ENCODE results near the gene ENOSF1.
"Not testable (repeated sequence)": the region's sequence is repeated elsewhere in the genome, so short reads cannot be mapped to it uniquely, and the experiment has no call there.

Gene ENOSF1, protein sequence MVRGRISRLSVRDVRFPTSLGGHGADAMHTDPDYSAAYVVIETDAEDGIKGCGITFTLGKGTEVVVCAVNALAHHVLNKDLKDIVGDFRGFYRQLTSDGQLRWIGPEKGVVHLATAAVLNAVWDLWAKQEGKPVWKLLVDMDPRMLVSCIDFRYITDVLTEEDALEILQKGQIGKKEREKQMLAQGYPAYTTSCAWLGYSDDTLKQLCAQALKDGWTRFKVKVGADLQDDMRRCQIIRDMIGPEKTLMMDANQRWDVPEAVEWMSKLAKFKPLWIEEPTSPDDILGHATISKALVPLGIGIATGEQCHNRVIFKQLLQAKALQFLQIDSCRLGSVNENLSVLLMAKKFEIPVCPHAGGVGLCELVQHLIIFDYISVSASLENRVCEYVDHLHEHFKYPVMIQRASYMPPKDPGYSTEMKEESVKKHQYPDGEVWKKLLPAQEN

DNA sequence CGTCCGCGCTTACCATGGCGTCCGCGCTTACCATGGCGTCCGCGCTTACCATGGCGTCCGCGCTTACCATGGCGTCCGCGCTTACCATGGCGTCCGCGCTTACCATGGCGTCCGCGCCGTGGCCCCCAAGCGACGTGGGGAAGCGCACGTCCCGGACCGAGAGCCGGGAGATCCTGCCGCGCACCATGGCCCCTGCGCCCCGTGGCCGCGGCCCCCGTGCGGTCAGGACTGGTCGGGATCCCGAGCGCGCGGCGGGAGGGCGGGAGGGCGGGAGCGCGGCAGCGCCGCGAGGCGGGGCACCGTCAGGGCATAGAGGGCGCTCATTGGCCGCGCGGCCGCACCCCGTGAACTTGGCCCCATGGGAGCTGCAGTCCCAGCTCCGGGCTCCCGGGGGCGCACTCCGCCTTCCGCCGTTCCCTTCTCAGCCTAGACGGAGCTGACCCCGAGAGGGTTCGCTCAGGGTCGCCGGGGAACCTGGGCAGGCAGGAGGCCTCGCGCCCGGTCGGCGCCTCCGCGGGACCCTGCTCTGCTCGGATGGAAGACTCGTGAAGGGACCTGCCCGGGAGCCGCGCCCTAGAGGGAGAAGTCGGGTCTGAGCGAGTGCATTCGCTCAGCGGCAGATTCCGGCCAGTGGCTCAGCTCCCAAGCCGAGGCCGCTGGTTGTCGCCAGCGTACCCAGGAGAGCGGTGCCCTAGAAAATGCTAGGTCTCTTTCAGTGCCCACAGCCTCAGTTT, at the start of gene ENOSF1:
Gene ENOSF1 (minus strand): TSS at position 230 of the 734 bp plus-strand sequence. CDS start 43 bp downstream, at position 187.
- peak; percentile 94 for DNase-seq

DNA sequence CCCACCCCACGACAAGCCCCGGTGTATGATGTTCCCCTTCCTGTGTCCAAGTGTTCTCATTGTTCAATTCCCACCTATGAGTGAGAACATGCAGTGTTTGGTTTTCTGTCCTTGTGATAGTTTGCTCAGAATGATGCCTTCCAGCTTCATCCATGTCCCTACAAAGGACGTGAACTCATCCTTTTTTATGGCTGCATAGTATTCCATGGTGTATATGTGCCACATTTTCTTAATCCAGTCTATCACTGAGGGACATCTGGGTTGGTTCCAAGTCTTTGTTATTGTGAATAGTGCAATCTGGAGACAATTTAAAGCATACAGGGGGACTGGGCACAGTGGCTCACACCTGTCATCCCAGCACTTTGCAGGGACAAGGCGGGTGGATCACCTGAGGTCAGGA, 47.4 kb upstream of the ENOSF1 start:
- DNase-seq: not testable (repeated sequence)

DNA sequence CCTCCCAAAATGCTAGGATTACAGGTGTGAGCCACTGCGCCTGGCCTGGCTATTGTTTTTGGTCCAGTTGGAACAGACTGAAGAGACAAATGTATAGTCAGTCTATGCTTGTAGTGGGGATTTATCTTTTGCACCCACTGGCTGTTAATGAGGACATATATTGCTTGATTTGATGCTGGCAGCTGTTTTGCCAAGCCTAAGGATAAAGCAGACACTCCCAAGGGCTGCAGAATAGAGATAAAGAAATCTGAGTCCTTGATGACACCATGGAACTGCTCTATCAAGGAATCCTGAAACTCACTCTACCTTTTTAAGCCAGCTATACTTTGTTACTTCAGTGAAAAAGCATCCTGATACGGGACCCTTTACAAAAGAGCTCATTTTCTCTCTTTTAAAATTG, 43.1 kb upstream of the ENOSF1 start:
- DNase-seq: no peak

DNA sequence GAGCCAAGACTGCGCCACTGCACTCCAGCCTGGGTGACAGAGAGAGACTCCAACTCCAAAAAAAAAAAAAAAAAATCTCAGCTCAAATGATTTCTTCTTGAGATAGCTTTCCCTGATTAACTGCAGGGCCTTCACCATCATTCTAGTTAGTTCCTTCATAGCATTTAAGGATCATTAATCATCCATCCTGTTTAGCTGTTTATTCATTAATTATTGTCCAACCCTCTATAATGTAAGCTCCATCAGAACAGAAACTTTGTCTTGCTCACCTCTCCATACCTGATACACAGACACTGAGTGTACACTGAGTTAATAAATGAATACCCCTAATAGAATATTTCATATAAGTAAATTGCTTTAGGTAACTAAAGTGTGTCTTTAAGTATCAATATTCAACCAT, 42.2 kb upstream of the ENOSF1 start:
- no peak for DNase-seq

DNA sequence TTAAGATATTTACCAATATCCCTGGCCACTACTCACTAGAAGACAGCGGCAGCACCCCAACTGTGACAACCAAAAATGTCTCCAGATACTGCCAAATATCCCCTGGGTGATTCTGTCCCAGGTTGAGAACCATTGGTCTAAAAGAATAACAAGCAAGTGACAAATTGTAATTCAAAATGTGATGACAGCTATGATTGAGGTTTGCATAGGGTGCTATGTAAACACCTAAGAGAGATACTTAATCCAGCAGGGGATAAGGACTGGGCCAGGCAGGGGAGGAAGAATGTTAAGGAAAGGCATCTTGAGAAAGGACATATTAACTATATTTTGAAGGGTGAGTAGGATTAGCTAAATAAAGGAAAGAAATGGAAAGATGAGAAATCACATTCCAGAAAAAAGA, 38.0 kb upstream of the ENOSF1 start:
- no peak for DNase-seq

DNA sequence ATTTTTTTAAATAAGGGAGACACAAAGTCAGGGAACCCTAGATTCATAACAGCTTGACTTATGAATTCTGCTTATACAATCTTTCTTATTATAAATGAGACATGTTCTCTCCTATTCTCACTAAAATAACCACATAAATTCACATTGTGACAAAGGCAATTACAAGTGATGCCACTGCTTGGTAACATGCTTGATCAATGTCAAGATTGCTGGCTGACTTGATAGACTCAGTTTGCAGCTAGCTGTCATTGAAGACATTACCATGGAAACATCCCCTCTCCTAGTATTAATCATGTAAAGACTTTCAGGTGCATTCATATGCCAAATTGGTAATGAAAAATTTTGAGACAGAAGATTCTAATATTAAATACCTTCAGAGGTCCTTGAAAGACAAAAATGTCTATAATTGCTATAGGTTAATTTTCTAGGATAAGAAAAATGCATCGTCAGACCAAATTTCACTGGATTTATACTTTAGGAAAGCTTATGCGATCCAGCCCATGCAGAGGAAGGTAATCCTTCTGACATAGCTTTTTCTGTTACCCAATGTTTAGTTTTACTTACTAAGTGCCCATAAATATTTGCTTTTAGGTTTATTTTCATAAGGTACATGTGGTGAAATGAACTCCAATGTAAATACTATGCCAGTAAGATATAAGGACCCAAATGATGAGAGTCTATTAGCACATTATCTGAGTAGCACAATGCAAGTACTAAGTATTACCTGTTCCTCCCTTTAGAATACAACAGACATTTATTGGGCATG, 32.6 kb upstream of the ENOSF1 start:
- no peak for DNase-seq

DNA sequence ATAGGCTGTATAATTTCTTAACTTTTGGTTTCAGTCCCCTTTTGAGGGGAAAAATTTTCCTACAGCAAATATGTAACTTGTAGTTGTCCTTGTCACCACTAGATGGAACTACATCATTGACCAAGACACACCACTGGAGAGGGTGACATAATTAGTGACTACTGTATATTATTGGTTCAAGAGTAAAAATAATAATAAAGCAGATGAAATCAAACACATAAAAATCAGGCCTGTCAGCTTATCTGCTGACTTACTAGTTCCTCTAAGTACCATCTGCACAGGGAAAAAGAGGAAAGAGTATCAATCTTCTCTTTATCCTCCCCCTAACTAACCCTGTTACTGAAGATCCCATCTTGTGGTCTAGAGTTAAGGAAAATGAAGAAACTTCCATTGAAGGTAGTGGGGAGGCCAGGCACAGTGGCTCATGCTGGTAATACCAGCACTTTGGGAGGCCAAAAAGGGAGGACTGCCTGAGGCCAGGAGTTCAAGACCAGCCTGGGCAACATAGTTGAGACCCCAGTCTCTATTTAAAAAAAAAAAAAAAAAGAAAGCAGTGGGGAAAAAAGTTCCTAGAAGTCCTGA, 29.6 kb upstream of the ENOSF1 start:
- peak; percentile 53 for DNase-seq

DNA sequence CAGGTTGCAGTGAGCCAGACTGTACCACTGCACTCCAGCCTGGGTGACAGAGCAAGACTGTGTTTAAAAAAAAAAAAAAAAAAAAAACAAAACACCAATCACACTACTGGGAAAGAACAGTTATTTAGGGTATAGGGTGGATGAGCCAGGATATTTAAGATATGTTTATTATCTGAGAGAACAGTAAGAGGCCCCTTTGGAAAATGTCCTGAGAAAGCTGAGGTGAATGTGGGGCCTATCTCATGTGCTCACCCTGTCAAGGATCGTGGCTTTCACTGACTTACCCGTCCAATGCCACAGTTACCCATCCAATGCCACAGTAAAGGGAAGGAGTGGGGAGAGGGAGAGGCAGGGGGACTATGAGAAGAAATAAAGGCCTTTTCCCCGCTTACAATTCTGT, 19.9 kb upstream of the ENOSF1 start:
- DNase-seq: no peak

DNA sequence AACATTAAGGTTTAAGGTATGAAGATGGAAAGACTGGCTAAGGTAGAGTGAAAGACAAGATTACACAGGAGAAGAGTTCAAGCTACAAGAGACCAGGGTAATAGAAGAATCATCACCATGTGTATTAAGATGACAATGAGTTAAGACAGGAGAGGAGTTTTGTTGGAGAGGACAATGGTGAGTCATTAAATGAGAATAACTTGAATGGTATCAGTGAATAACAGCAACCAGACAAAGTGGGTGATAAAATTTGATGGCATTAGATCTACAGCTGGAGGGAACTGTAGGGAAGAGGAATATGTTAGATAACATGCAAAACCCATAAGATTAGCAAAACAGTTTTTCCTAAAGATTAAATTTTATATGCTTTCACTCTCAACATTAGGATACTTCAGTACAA, 18.8 kb upstream of the ENOSF1 start:
- DNase-seq: no peak

DNA sequence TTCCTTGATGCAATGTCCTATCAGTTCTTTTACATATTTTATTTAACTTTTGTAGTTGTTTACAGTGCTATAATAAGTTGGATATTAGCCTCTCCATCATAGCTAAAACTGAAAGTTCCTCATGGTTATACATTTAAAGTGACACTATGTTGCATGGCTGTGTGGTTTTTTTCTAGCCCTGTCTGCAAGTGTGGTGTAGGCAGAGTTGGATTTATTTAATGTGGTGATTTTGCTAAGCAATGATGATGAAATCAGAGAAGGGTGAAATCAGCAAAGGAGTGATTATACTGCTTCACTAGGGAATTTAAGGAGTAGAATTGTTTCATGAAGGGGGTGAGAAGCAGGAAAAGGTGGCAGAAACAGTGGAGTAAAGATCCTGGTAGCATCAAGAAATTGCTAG, 18.3 kb upstream of the ENOSF1 start:
- DNase-seq: peak; percentile 28

DNA sequence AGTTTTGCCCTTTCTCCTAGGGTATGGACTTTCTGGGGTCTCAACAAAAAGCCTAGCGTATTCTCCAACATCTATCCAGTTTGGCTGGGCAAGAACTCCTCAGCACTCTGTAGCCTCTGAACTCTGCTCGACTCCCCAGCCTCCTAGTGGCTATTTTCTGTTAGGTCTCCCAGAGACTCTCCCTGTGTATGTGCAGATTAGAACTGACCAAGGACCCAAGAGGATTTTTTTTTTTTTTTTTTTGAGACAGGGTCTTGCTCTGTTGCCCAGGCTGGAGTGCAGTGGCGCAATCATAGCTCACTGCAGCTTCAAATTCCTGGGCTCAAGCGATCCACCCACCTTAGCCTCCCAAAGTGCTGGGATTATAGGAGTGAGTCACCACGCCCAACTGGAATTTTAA, 17.7 kb upstream of the ENOSF1 start:
- DNase-seq: not testable (repeated sequence)

DNA sequence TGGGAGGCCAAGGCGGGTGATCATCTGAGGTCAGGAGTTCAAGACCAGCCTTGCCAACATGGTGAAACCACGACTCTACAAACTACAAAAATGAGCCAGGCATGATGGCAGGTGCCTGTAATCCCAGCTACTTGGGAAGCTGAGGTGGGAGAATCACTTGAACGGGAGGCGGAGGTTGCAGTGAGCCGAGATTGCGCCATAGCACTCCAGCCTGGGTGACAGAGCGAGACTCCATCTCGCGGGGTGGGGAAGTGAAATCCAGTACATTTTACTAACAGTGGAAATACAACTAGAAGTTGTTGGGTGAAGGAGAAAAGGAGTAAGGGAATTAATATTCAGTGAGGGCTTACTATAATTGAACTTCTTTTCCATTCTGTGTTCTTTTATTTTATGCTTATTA, 13.2 kb upstream of the ENOSF1 start:
- DNase-seq: no peak

DNA sequence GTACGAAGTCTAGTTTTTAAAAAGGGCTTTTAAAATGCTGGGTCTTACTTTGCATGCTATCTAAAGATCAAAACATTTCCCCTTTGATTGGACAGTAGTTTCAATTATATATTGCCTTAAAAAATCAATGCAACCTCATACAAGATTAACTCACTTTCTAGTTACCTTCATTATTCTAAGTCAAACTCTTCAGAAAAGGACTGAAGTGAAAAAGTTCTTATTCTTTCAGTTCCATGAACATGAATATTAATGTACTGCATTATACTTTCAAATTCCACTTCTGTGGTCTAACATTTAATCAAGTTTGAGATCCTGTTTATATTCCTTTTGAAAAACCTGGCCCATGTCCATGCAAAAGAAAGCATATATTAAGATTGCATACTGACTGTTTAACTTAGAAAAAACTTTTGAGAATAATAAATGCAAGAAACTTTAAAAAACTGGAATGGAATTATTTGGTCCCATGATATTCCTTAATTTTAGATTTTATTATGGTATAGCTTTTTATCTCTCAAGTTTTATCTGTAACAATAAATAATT, 11.2 kb upstream of the ENOSF1 start:
- DNase-seq: no peak

DNA sequence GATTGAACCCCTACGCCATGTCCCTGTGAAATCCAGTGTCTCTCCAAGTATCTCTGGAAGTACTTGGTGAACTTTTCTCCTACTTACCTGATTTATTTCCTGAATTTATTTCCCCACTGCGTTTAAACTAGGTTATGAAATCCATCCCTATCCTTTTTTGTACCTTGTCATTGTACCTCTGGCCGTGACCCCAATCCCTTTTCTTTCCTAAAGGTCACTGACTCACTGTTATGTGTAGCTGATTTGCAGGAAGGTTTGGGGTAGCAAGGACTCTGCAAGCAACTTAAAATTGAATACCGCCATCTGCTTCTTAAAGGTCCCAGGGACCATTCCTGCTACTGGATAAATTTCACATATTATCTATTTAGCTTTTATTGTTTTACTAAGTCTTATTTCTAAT, 4.6 kb upstream of the ENOSF1 start:
- DNase-seq: no peak

DNA sequence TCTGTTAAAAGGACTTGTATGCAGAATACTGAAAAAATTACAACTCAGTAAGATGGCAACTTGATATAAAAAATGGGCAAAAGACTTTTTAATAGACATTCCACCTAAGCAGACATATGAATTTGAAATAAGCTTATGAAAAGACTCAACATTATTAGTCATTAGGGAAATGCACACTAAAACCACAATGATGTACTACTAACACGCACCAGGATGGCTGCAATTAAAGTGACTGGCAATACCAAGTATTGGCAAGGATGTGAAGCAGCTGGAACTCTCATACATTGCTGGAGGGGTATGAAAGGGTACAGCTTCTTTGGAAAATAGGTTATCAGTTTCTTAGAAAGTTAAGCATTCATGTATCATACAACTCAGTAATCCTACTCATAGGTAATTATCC, 3.2 kb upstream of the ENOSF1 start:
- DNase-seq: peak; percentile 64

DNA sequence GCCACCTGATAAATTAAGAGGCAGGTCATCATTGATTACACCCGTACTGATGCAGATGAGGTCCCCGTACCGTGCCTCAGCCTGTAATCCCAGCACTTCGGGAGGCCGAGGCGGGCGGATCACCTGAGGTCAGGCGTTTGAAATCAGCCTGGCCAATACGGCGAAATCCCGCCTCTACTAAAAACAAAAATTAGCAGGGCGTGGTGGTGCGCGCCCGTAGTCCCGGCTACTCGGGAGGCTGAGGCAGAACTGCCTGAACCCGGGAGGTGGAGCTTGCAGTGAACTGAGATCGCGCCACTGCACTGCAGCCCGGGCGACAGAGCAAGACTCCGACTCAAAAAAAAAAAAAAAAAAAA, 683 bp upstream of the ENOSF1 start:
- DNase-seq: no peak

DNA sequence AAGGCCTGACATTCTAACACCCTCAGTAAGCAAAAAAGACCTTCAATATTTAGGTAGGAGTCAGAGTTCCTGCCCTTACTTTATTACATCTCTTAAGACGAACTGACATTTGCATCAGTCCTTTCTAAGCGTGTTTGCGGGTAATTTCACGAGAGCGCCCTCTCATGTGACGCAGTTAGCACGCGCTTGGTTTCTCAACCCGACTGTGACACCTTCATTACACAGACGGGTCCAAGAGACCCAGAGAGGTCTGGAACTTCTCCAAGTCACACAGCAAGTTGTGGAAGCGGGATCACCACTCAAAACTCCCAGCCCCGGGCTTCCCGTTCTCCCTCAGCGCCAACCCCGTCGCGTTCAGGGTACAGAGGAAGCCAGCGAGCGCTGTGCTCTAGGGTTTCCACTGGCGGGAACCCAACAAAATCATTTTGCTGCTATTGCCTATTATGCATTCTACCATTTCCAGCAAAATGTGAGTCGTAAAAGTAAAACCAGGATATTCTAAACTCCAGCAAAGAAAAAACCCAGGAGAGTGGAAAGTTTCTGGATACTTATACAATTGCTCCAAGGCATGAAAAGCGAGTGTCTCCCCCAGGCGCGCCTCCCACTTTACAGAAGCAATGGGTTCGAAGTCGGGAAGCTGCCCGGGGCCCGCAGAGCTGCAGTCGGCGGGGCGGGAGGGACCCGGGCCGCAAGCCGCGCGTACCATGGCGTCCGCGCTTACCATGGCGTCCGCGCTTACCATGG, 601 bp downstream of the ENOSF1 start:
- DNase-seq: peak; percentile 83

DNA sequence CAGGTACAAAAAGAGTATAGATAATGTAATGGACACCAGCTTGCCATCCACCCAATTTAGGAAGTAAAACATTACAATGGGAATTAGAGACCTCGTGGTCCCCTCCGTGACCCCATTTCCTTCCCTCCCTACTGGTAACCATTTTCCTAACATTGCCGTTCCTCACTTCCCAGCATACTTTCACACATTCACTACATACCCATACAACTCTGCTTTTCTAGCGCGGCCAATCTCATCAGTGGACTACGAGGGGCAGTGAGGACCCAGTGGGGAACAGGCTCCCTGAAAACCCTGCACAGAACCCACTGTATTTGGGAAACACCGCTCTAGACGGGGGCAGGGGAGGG, 1.1 kb downstream of the ENOSF1 start:
- DNase-seq: no peak

DNA sequence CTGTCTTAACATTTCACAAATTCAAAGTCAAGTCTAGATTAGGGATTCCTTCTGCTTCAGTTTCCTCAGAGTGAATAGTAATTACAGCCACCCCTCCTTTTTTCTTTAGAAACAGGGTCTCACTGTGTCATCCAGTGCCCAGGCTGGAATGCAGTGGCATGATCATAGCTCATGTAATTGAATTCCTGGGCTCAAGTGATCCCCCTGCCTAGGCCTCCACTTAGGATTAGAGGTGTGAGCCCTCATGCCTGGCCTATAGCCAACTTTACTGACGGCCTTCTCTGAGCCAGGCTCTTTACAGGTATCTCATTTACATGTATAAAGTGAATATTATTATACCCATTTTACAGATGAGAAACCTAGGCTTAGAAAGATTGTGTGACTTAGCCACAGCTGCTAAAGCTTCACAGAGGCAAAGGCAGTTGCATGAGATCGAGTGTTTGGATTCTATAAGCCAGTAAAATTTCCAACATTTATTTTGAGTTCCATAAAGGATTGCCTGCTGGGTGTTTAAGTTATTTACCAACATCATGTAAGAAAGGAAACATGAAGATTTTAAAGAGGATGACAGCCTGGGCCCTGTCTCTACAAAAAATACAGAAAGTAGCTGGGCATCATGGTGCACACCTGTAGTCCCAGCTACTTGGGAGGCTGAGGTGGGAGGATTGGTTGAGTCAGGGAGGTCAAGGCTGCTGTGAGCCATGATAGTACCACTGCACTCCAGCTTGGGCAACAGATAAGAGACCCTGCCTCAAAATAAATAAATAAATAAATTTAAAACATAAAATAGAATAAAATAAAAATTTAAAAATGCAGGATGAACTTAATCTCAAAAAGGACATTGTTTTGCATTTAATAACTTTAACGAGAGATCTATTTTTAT, 1.8 kb downstream of the ENOSF1 start:
- DNase-seq: no peak

DNA sequence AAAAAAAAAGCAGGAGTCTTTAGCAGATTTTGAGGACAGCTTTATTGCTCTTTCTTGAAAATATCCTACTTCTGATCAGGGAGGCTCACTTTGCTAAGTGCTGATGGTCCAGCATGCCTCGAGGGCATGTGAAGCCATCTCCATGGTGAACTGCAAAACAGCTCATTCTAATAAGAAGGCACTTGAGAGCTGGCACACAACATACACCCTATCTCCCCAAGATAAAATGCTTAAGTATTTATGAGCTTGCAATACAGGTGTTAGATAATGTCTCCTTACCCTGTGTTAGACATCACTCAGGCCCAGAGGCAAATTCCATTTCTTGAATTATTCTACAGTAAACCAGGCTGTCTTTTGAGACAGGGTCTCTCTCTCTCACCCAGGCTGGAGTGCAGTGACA, 2.7 kb downstream of the ENOSF1 start:
- DNase-seq: no peak

DNA sequence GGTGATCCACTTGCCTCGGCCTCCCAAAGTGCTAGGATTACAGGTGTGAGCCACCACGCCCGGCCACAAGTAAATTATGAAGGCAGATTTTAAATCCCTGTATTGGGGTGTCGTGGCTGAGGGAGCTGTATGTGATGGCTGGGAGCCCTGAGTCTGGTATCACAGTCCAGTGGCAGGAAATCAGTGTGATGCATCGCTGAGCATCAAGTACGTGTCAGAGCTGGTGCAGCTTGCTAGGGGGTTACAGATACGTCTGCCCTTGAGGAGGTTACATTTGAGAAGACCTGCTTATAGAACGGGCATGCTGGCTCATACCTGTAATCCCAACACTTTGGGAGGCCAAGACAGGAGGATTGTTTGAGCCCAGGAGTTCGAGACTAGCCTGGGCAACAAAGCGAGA, 4.3 kb downstream of the ENOSF1 start:
- no peak for DNase-seq

Measured in activated CD4-positive, alpha-beta T cell treated with anti-CD3 and anti-CD28 coated beads, Interleukin-2, Interleukin-6, amounts not matched to agents 100 ng/mL and 50 ng/mL, durations not matched to agents 16 hours and 8 hours (primary cell).